IPS DF 4.7 (cell line): ENCODE data around the gene DENND10.
"Not testable (repeated sequence)": the region's sequence is repeated elsewhere in the genome, so short reads cannot be mapped to it uniquely, and the experiment has no call there.

ENCODE experiments used
- DNase-seq: peaks from one replicate; pipeline ENCODE4 v3.0.0-alpha.2; 2013; ENCODE audit warnings: low spot score; ENCODE audit errors: extremely low read depth

Gene DENND10

GRCh38 chr10:119096641-119097415, 7.1 kb upstream of the DENND10 start:
- DNase-seq: not testable (repeated sequence)

- DNase-seq: no peak
Measured at GRCh38 chr10:119098576-119098975, 5.3 kb upstream of the DENND10 start.

GRCh38 chr10:119100434-119101238, 3.3 kb upstream of the DENND10 start:
- DNase-seq: no peak

GRCh38 chr10:119101366-119102098, 2.4 kb upstream of the DENND10 start:
- DNase-seq: no peak

- DNase-seq: no peak
Measured at GRCh38 chr10:119103241-119103902, 541 bp upstream of the DENND10 start.

- DNase-seq: no peak
Measured at GRCh38 chr10:119104654-119105015, 722 bp downstream of the DENND10 start.

GRCh38 chr10:119105155-119105554, 1.2 kb downstream of the DENND10 start:
- no peak for DNase-seq

- not testable (repeated sequence) for DNase-seq
Measured at GRCh38 chr10:119105899-119106298, 2.0 kb downstream of the DENND10 start.

- not testable (repeated sequence) for DNase-seq
Measured at GRCh38 chr10:119107106-119107505, 3.2 kb downstream of the DENND10 start.

GRCh38 chr10:119107771-119108170, 3.9 kb downstream of the DENND10 start:
- not testable (repeated sequence) for DNase-seq

GRCh38 chr10:119112056-119112455, 8.1 kb downstream of the DENND10 start:
- no peak for DNase-seq

GRCh38 chr10:119113751-119114732, 10.1 kb downstream of the DENND10 start:
- DNase-seq: no peak

GRCh38 chr10:119115926-119116325, 12.0 kb downstream of the DENND10 start:
- no peak for DNase-seq

GRCh38 chr10:119116326-119116951, 12.5 kb downstream of the DENND10 start:
- no peak for DNase-seq

- no peak for DNase-seq
Measured at GRCh38 chr10:119118231-119118630, 14.3 kb downstream of the DENND10 start.

- DNase-seq: no peak
Measured at GRCh38 chr10:119119400-119119799, 15.5 kb downstream of the DENND10 start.

- DNase-seq: no peak
Measured at GRCh38 chr10:119120413-119120867, 16.5 kb downstream of the DENND10 start.

- no peak for DNase-seq
Measured at GRCh38 chr10:119120875-119121274, 17.0 kb downstream of the DENND10 start.

- no peak for DNase-seq
Measured at GRCh38 chr10:119125942-119126341, 22.0 kb downstream of the DENND10 start.

- DNase-seq: no peak
Measured at GRCh38 chr10:119129721-119130120, 25.8 kb downstream of the DENND10 start.
